GM19193 (cell line): ENCODE results near the gene HSD17B14.

ENCODE experiments used
- POLR2A ChIP-seq: IDR thresholded peaks from 4 replicates; pipeline ENCODE4 v1.6.1; 2011; ENCODE audit not compliant: insufficient read depth, insufficient read length; ENCODE audit errors: extremely low read depth

HSD17B14 gene

DNA sequence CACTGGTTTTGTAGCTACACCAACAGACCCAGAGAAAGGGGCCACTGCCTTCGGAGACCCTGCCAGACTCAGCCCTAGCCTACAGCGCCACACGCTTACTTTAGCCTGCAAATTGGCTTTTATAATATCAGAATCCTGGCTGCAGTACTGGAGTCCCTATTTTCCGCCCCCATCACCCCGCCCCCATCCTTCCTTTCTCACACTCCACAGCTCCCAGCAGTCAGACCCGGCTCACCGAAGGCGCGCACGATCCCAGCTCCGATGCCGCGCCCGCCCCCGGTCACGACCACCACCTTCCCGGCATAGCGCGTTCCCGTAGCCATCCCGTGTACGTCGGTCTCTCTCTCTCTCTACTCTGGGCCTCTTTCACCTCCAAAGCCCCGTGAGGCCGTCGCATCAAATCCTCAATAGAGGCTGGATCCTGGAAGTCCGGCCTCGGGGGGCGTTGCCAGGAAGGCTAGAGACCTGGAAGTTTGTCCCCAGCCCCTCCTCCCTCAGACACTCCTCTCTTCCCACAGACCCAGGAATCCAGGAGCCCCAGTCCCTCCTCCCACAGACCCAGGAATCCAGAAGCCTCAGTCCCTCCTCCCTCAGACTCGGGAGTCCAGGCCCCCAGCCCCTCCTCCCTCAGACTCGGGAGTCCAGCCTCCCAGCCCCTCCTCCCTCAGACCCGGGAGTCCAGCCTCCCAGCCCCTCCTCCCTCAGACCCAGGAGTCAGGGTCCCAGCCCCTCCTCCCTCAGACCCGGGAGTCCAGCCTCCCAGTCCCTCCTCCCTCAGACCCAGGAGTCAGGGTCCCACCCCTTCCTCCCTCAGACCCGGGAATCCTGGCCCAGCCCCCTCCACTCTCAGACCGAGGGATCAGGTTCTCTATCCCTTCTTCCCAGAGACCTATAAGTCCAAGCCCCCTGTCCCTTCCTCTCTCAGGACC lies at the start of gene HSD17B14:
TSS of gene HSD17B14 (minus strand) at position 403 of the 929 bp plus-strand sequence. CDS start at position 323, 80 bp downstream.
- no peak for TF ChIP-seq POLR2A

DNA sequence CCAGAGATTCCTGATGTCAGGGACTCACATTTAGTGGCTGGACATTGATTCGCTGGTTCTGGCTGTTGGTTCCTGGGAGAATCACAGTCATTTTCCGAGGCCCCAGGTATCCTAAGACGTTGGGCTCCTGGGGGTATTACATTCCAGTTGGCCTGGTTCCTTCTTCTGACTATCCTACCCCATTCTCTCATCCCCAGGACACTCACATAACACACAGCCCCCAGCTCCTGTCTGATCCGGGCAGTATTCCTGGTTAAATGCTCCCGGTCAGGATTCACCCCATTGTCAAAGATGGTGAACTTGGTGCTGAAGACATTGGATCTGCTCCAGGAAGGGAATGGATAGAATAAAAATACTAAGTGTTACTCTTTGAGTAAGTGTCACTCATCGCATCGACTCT lies 47.4 kb upstream of the HSD17B14 start:
- TF ChIP-seq POLR2A = no peak

DNA sequence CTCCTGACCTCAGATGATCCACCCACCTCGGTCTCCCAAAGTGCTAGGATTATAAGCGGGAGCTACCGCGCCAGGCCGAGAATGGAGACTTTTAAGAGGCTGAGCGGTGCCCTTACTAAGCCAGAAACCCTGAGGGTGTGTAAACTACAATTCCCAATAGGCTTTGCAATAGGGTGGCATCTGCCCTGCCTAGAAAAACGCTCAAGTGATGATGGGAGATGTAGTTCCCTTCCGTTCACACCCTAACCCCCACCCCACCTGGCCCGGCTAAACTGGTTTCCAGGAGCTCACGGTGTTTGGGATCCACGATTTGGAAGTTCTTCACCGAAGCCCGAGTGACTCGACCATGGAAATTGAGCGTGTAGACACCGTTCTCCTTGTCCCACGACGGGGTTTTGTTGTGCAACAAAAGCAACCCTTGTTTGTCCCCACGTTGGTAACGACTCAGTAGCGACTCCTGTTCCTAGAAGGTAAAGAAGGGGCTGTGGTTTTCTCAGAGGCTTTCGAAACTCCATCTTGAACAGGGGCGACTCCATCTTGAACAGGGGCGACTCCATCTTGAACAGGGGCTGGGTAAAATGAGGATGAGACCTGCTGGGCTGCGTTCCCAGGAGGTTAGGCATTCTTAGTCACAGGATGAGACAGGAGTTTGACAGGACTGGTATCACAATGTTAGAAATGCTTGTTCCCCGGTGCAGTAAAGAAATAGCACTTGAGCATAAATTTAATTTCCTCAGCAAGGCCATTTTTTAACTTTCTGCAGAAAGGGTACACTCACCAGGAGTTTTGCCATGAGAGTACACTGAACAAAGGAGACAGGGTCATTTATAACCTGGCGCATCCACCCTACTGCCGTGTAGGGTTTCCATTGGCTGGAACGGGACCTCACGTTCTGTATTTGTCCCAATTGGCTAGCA lies 45.7 kb upstream of the HSD17B14 start:
- TF ChIP-seq POLR2A = no peak

GRCh38 chr19:48879025-48879637 lies 42.8 kb upstream of the HSD17B14 start:
- no peak for TF ChIP-seq POLR2A

- TF ChIP-seq POLR2A = peak; percentile 44
Observed at GRCh38 chr19:48878196-48879024, 42.1 kb upstream of the HSD17B14 start.

DNA sequence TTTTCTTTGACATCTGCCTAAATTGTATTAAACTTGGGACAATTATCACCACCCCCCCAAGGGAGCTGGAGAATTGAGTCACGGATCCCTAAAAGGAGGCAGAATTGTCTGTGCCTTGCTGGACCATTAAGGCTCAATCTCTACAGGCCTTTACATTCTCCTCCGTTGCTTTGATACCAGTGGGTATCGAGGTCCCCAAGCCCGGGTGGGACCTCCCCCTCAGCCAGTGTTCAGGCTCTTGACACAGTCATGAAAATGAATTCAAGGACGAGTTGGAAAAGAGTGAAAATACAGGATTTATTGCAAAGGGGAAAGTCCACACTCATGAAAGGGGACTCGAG lies 41.5 kb upstream of the HSD17B14 start:
- peak; percentile 6 for TF ChIP-seq POLR2A

GRCh38 chr19:48874303-48875135 lies 38.2 kb upstream of the HSD17B14 start:
- peak; percentile 23 for TF ChIP-seq POLR2A

DNA sequence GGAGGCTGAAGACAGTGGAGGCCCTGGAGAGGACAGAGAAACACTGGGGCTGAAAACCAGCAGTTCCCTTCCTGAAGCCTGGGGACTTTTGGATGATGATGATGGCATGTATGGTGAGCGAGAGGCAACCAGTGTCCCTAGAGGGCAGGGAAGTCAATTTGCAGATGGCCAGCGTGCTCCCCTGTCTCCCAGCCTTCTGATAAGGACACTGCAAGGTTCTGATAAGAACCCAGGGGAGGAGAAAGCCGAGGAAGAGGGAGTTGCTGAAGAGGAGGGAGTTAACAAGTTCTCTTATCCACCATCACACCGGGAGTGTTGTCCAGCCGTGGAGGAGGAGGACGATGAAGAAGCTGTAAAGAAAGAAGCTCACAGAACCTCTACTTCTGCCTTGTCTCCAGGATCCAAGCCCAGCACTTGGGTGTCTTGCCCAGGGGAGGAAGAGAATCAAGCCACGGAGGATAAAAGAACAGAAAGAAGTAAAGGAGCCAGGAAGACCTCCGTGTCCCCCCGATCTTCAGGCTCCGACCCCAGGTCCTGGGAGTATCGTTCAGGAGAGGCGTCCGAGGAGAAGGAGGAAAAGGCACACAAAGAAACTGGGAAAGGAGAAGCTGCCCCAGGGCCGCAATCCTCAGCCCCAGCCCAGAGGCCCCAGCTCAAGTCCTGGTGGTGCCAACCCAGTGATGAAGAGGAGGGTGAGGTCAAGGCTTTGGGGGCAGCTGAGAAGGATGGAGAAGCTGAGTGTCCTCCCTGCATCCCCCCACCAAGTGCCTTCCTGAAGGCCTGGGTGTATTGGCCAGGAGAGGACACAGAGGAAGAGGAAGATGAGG lies 37.4 kb upstream of the HSD17B14 start:
- TF ChIP-seq POLR2A = no peak

- no peak for TF ChIP-seq POLR2A
Observed at GRCh38 chr19:48872884-48873475, 36.7 kb upstream of the HSD17B14 start.

DNA sequence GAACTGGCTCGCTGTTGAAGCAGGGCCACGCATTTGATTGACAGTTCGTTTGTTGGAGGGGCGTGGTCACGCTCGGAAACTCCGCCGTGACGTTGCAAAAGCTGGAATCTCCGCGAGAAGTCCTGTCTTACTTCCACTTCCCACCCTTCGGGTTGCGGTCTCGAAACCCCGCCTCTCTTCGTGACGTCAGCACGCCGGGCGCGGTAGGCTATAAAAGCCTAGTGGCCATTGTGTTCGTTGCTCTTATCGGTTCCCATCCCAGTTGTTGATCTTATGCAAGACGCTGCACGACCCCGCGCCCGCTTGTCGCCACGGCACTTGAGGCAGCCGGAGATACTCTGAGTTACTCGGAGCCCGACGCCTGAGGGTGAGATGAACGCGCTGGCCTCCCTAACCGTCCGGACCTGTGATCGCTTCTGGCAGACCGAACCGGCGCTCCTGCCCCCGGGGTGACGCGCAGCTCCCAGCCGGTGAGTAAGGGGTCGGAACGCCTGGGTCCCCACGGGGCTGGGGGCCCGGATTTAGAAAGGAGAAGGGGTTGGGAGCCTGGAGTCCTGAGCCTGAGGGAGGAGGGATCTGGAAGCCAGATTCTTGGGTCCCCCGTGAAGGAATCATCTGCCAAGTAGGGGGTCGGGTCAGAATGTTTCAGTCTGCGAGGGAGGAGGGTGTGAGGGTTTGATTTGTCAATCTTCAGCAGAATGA lies 36.0 kb upstream of the HSD17B14 start, which contains the start of gene PPP1R15A:
TSS of gene PPP1R15A (plus strand) at position 240 of the 702 bp plus-strand sequence. CDS start 813 bp downstream, outside the sequence.
- peak; percentile 100 for TF ChIP-seq POLR2A

GRCh38 chr19:48870048-48870447 lies 33.8 kb upstream of the HSD17B14 start:
- TF ChIP-seq POLR2A = no peak
